Omental fat pad (tissue), 4 donors: ENCODE data around the gene HMGCS2. TPM values are rescaled to one million over a fixed set of nuclear protein-coding genes. Genes with fewer than 3 reads are reported as not detected.

Source experiments
- ATAC-seq: fragments of 150-250 bp; one replicate; pipeline ENCODE4 v1.9.1; 2016; ENCODE audit warnings: mild to moderate bottlenecking, moderate library complexity; ENCODE audit not compliant: low FRiP score
- DNase-seq: peaks from one replicate; pipeline ENCODE4 v3.0.0-alpha.2; 2019; ENCODE audit warnings: low spot score
- total RNA-seq, 4 donors: library from RNA; depleted of rRNA; stranded (reverse); fragments of >200 nt; gene quantifications; one replicate each; pipeline ENCODE4 v1.1.0, GENCODE V29; 2016
- TF ChIP-seq, protein P1 (sequence below), 3 donors: fragments of 450-650 bp; IDR thresholded peaks; one replicate each; pipeline ENCODE4 v1.5.1; 2016 to 2017; ENCODE audit warnings: antibody characterized with exemption in 3 of 3, mild to moderate bottlenecking in 3 of 3, moderate library complexity in 2 of 3

Gene HMGCS2
- total RNA-seq, 4 donors from 2014 or later, result 0.56 to 4.3 (median 0.96) TPM; not detected in 1

DNA sequence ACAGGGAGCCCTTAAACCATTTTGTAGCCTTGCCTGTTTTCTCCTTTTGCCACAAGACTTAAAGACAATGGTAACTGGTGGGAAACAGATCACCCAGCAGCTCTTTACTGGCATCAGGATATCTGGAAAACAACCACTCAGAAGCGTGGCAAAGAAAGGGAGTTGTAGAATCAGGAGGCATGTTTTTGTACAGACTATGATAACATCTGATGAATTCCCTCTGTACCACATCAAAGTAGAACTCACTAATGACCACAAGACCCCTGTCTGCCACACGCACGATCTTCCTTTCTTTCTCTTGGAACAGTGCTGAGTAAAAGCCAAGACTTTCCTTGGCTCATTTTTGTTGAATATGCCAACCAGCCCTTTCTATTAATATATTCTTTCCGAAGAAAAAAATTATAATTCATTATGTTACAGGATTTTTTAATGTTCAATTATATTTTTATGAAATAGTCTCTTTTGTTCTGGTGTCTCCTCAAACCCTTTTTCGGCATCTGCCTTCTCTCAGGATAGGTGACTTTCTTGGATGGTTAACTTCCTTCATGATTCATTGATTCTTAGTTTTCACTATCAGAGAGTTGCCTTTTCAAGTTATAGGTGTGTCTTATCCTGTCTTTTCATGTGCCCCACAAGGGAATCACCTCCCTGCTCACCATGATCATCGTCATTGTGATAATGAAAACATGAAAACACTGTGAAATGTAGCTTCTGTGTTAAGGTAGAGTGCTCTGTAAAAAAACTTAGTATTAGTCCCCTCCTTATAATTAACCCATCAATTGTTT is 64.8 kb downstream of the HMGCS2 start:
- TF ChIP-seq, protein P1, sequence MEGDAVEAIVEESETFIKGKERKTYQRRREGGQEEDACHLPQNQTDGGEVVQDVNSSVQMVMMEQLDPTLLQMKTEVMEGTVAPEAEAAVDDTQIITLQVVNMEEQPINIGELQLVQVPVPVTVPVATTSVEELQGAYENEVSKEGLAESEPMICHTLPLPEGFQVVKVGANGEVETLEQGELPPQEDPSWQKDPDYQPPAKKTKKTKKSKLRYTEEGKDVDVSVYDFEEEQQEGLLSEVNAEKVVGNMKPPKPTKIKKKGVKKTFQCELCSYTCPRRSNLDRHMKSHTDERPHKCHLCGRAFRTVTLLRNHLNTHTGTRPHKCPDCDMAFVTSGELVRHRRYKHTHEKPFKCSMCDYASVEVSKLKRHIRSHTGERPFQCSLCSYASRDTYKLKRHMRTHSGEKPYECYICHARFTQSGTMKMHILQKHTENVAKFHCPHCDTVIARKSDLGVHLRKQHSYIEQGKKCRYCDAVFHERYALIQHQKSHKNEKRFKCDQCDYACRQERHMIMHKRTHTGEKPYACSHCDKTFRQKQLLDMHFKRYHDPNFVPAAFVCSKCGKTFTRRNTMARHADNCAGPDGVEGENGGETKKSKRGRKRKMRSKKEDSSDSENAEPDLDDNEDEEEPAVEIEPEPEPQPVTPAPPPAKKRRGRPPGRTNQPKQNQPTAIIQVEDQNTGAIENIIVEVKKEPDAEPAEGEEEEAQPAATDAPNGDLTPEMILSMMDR (IDR thresholded peaks at IDR 0.05), result no peak
- ATAC-seq (no peak), DNase-seq (no peak)

DNA sequence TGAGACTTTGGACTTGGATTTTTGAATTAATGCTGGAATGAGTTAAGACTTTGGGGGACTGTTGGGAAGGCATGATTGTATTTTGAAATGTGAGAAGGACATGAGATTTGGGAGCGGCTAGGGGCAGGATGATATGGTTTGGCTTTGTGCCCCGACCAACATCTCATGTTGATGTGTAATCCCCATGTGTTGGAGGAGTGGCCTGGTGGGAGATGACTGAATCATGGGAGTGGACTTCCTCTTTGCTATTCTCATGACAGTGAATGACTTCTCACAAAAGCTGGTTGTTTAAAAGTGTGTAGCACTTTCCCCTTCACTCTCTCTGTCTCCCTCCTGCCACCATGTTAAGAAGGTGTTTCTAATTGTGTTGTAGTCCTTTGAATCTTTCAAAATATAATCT is 66.3 kb downstream of the HMGCS2 start:
- no peak for ATAC-seq
- no peak for DNase-seq
- TF ChIP-seq, protein P1 (IDR thresholded peaks at IDR 0.05), result no peak

DNA sequence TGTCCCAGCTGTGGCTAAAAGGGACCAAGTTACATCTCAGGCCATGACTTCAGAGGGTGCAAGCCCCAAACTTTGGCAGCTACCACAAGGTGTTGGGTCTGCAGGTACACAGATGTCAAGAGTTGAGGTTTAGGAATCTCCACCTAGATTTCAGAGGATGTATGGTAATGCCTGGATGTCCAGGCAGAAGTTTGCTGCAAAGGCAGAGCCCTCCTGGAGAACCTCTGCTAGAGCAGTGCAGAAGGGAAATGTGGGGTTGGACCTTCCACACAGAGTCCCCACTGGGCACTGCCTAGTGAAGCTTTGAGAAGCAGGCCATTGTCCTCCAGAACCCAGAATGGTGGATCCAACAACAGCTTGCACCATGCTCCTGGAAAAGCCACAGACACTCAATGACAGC is 67.0 kb downstream of the HMGCS2 start:
- TF ChIP-seq, protein P1 (IDR thresholded peaks at IDR 0.05), result no peak
- no peak for DNase-seq
- no peak for ATAC-seq

DNA sequence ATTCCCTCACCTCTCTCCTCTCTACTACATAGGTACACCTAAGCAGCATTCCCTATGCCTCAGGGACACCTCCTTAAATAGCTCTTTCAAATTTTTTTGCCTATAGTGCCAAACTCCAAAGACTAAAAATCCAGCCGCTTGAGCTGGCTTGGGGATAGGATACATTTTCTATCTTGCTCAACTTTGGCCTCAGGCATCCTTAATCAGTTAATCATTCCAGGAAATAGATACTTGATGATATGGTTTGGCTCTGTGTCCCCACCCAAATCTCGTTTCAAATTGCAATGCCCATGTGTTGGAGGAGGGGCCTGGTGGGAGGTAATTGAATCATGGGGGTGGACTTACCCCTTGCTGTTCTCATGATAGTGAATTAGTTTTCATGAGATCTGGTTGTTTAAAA is 68.4 kb downstream of the HMGCS2 start:
- DNase-seq (no peak), ATAC-seq (no peak)
- TF ChIP-seq, protein P1 (IDR thresholded peaks at IDR 0.05), result no peak

Other genes starting within 250 kb of the HMGCS2 start
- 10 to 100 TPM in 1 of 4 donors, 1 to 10 TPM in 3; 6.5 to 13.1 (median 8.8) TPM for gene ZNF697, start 120.6 kb downstream of the HMGCS2 start, total RNA-seq
- 10 to 100 TPM; 21.5 to 95.4 (median 28.4) TPM for gene PHGDH, start 57.0 kb downstream of the HMGCS2 start, total RNA-seq
- gene REG4, start 42.6 kb upstream of the HMGCS2 start, total RNA-seq, result not detected
- not detected for gene ADAM30, start 127.6 kb upstream of the HMGCS2 start, total RNA-seq